Measurements from ENCODE around the gene LAMA3. TPM values are rescaled to one million over a fixed set of nuclear protein-coding genes. Genes with fewer than 3 reads are reported as not detected.

Gene LAMA3
- total RNA-seq, 1 experiment from 2014 or later: 207 TPM

DNA sequence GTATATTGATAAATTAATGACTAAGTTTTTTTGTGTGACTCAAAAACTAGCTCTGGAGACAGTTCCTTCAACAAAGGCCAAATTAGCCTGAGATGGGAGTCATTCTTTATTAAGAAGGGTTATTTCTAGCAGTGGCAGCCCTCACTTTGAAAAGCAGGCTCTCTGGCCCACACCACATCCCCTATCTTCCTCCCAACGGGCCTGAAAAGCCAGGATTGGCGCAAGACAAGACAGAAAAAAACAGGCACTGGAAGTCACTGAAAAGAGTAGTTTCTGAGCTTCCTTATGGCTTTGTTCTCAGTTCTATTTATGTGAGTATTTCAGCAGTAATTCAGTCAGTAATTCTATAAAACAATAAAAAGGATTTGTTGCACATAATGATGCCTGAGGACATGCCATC lies 149.0 kb downstream of the LAMA3 start:
- no TSS peak for BruUV-seq (replicated peaks)
- CTCF ChIA-PET: interaction anchor here (0.7 kb wide), 1 partner anchor 82 kb away, joined by 3 read pairs; no protein-coding TSS in a partner anchor
- intact Hi-C loops (cut with micrococcal nuclease; ENCODE audit: unreplicated experiment): no loop called here

DNA sequence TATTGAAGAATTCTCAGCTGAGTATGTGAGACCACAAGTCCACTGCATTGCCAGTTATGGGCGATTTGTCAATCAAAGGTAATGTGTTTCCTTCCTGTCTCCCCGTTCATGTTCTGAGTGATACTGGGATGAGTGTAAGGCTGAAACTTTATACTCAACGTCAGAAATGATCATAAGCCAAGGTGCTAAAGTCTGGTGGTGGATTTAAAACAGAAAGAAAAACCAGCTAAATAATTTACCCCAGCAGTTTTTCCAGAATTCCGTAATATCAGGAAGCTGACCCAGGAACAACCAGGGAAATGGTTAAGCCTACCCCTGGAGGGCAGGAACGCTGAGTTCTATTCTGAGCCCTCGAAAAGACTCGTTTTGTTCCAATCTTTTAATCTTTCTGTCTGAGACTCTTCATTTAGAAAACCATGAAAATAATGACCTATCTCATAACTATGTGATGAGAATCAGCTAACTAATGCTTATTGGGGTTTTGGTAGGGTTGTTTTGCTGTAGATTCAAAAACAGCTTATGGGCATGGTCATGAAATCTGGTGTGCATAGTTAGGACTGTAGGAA lies 149.6 kb downstream of the LAMA3 start:
- no peaks in the 10 kb centered on the region for H3K4me1 Mint-ChIP-seq (ENCODE audit: low read depth, unreplicated experiment)

More for the DNA sequence above, 149.0 kb downstream of the LAMA3 start:
- Mint-ChIP-seq H3K9me3 (ENCODE audit: low read depth, unreplicated experiment) (no peaks in the 10 kb centered on the region), H3K27ac (ENCODE audit: unreplicated experiment) (no peak overlapping the region), H3K27me3 (ENCODE audit: unreplicated experiment) (no peaks in the 10 kb centered on the region), H3K4me1 (ENCODE audit: low read depth, unreplicated experiment) (no peaks in the 10 kb centered on the region), H3K36me3 (ENCODE audit: insufficient read depth, unreplicated experiment) (peaks cover under 1% of the 10 kb centered on the region), H3K4me3 (ENCODE audit: low read depth, unreplicated experiment) (no peak overlapping the region)
- TF ChIP-seq CTCF (IDR thresholded peaks at IDR 0.05; ENCODE audit: unreplicated experiment): no peak
- DNase-seq: no peak

DNA sequence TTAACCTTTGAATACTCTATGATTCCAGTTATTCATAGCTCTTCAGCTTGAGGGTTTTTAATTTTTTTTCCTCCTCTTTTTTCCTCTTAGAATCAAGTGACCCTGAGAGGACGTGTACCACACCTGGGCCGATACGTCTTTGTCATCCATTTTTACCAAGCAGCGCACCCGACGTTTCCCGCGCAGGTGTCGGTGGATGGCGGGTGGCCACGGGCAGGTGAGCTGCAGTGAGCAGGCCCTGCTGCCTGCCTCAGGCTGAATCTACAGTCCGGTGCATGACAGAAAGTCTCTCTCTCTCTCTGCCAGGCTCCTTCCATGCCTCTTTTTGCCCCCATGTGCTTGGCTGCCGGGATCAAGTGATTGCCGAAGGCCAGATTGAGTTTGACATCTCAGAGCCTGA lies 153.1 kb downstream of the LAMA3 start:
- intact Hi-C loops (cut with micrococcal nuclease; ENCODE audit: unreplicated experiment): no loop called here
- H3K4me1 Mint-ChIP-seq (ENCODE audit: low read depth, unreplicated experiment): peaks cover 9% of the 10 kb centered on the region
- BruUV-seq (replicated peaks): no TSS peak

More for the DNA sequence above, 149.6 kb downstream of the LAMA3 start:
- DNase-seq: no peak
- Mint-ChIP-seq H3K36me3 (ENCODE audit: insufficient read depth, unreplicated experiment) (peaks cover 7% of the 10 kb centered on the region), H3K27ac (ENCODE audit: unreplicated experiment) (no peak overlapping the region), H3K9me3 (ENCODE audit: low read depth, unreplicated experiment) (no peaks in the 10 kb centered on the region), H3K27me3 (ENCODE audit: unreplicated experiment) (no peaks in the 10 kb centered on the region), H3K4me3 (ENCODE audit: low read depth, unreplicated experiment) (no peak overlapping the region)
- CTCF ChIA-PET: no interaction called here
- no TSS peak for BruUV-seq (replicated peaks)
- intact Hi-C loops (cut with micrococcal nuclease; ENCODE audit: unreplicated experiment): no loop called here
- no peak for TF ChIP-seq CTCF (IDR thresholded peaks at IDR 0.05; ENCODE audit: unreplicated experiment)

DNA sequence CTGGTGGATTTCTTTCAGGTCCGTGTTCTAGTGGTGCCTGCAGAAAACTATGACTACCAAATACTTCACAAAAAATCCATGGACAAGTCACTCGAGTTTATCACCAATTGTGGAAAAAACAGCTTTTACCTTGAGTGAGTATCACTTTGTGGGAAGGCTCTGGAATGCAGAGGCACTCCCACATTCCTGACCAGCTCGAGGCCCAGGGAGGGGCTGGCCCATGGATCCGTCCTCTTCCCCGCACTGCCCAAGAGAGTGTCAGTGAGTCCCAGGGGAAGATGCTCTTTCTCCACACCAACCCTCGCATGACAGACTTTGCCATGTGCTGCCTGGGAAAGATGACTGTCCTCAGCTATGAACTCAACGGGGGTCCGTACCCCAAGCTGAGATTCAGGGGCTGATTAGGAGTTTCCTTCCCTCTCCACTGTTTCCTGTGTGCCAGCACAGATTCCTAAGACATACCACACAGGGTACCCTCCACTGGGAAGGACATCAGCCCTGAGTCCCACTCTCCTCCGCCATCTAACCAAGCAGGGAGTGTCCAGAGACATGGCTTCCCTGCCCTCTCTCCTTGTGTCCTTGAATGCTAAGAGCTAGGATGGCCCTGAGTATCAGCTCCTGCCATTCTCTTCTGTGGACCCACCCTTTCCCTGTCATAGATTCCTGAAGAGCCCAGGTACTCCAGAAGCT lies 155.9 kb downstream of the LAMA3 start:
- BruUV-seq (replicated peaks): no TSS peak
- intact Hi-C loops (cut with micrococcal nuclease; ENCODE audit: unreplicated experiment): no loop called here
- TF ChIP-seq CTCF (IDR thresholded peaks at IDR 0.05; ENCODE audit: unreplicated experiment): no peak
- no peaks in the 10 kb centered on the region for H3K27me3 Mint-ChIP-seq (ENCODE audit: unreplicated experiment)
- H3K27ac Mint-ChIP-seq (ENCODE audit: unreplicated experiment): peak overlapping the region; percentile 7
- no peak overlapping the region for H3K4me3 Mint-ChIP-seq (ENCODE audit: low read depth, unreplicated experiment)
- peak; percentile 43 for DNase-seq
- no peaks in the 10 kb centered on the region for H3K9me3 Mint-ChIP-seq (ENCODE audit: low read depth, unreplicated experiment)
- H3K4me1 Mint-ChIP-seq (ENCODE audit: low read depth, unreplicated experiment): peaks cover 27% of the 10 kb centered on the region
- CTCF ChIA-PET: interaction anchor here (1.0 kb wide), 1 partner anchor 17 kb away, joined by 3 read pairs; no protein-coding TSS in a partner anchor
- peaks cover 15% of the 10 kb centered on the region for H3K36me3 Mint-ChIP-seq (ENCODE audit: insufficient read depth, unreplicated experiment)

More for the DNA sequence above, 153.1 kb downstream of the LAMA3 start:
- Mint-ChIP-seq H3K9me3 (ENCODE audit: low read depth, unreplicated experiment) (no peaks in the 10 kb centered on the region), H3K4me3 (ENCODE audit: low read depth, unreplicated experiment) (no peak overlapping the region), H3K27me3 (ENCODE audit: unreplicated experiment) (no peaks in the 10 kb centered on the region), H3K27ac (ENCODE audit: unreplicated experiment) (no peak overlapping the region), H3K36me3 (ENCODE audit: insufficient read depth, unreplicated experiment) (peaks cover 8% of the 10 kb centered on the region)
- no peak for TF ChIP-seq CTCF (IDR thresholded peaks at IDR 0.05; ENCODE audit: unreplicated experiment)
- CTCF ChIA-PET: interaction anchor here (1.7 kb wide), 1 partner anchor 13 kb away, joined by 5 read pairs; no protein-coding TSS in a partner anchor
- DNase-seq: no peak
